ENCODE data around the gene TRAPPC3L.

TRAPPC3L gene

DNA sequence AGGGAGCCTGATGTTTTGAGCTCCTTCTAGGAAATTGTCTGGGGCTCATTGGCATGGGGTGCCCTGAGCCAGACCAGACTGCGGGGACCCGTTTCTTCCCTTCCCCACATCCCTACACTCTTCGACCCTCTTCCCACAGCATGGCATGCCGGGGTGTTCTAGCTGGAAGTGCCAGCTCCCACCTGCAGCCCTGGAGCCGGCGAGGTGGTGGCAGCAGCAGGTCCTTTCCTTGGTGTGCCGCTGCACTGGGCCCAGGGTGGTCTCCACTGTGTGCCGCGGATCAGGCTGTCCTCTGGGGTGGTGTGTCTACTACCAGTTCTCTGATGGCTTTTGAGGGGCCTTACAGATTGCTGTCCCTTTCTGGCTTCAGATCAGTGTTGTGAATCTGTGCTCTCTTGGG lies 18.3 kb upstream of the TRAPPC3L start:
- ATAC-seq = no peak
- no peak for TF ChIP-seq CSDC2 (CRISPR knock-in tag; IDR thresholded peaks at IDR 0.05)
- TF ChIP-seq ZNF70 (CRISPR knock-in tag; IDR thresholded peaks at IDR 0.05) = no peak
- TF ChIP-seq ZFP3 (CRISPR knock-in tag; IDR thresholded peaks at IDR 0.05) = no peak
- TF ChIP-seq ZNF565 (CRISPR knock-in tag; conservative IDR thresholded peaks at IDR 0.05; ENCODE audit: low read depth) = no peak
- TF ChIP-seq, protein P1, sequence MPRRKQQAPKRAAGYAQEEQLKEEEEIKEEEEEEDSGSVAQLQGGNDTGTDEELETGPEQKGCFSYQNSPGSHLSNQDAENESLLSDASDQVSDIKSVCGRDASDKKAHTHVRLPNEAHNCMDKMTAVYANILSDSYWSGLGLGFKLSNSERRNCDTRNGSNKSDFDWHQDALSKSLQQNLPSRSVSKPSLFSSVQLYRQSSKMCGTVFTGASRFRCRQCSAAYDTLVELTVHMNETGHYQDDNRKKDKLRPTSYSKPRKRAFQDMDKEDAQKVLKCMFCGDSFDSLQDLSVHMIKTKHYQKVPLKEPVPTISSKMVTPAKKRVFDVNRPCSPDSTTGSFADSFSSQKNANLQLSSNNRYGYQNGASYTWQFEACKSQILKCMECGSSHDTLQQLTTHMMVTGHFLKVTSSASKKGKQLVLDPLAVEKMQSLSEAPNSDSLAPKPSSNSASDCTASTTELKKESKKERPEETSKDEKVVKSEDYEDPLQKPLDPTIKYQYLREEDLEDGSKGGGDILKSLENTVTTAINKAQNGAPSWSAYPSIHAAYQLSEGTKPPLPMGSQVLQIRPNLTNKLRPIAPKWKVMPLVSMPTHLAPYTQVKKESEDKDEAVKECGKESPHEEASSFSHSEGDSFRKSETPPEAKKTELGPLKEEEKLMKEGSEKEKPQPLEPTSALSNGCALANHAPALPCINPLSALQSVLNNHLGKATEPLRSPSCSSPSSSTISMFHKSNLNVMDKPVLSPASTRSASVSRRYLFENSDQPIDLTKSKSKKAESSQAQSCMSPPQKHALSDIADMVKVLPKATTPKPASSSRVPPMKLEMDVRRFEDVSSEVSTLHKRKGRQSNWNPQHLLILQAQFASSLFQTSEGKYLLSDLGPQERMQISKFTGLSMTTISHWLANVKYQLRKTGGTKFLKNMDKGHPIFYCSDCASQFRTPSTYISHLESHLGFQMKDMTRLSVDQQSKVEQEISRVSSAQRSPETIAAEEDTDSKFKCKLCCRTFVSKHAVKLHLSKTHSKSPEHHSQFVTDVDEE (CRISPR knock-in tag; IDR thresholded peaks at IDR 0.05) = no peak
- no peak for TF ChIP-seq ZFP30 (CRISPR knock-in tag; IDR thresholded peaks at IDR 0.05)
- no peak for TF ChIP-seq ESRRG (CRISPR knock-in tag; IDR thresholded peaks at IDR 0.05)
- no peak for TF ChIP-seq TOX (CRISPR knock-in tag; IDR thresholded peaks at IDR 0.05; ENCODE audit: borderline replicate concordance)
- no peak for TF ChIP-seq ARNTL (CRISPR knock-in tag; IDR thresholded peaks at IDR 0.05; ENCODE audit: borderline replicate concordance, low read depth)
- TF ChIP-seq BACH2 (CRISPR knock-in tag; IDR thresholded peaks at IDR 0.05; ENCODE audit: borderline replicate concordance) = no peak
- no peak for TF ChIP-seq TCF4 (CRISPR knock-in tag; IDR thresholded peaks at IDR 0.05; ENCODE audit: borderline replicate concordance)
- TF ChIP-seq, protein P2, sequence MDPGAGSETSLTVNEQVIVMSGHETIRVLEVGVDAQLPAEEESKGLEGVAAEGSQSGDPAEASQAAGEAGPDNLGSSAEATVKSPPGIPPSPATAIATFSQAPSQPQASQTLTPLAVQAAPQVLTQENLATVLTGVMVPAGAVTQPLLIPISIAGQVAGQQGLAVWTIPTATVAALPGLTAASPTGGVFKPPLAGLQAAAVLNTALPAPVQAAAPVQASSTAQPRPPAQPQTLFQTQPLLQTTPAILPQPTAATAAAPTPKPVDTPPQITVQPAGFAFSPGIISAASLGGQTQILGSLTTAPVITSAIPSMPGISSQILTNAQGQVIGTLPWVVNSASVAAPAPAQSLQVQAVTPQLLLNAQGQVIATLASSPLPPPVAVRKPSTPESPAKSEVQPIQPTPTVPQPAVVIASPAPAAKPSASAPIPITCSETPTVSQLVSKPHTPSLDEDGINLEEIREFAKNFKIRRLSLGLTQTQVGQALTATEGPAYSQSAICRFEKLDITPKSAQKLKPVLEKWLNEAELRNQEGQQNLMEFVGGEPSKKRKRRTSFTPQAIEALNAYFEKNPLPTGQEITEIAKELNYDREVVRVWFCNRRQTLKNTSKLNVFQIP (CRISPR knock-in tag; IDR thresholded peaks at IDR 0.05; ENCODE audit: borderline replicate concordance, low read depth) = no peak
- TF ChIP-seq, protein P3, sequence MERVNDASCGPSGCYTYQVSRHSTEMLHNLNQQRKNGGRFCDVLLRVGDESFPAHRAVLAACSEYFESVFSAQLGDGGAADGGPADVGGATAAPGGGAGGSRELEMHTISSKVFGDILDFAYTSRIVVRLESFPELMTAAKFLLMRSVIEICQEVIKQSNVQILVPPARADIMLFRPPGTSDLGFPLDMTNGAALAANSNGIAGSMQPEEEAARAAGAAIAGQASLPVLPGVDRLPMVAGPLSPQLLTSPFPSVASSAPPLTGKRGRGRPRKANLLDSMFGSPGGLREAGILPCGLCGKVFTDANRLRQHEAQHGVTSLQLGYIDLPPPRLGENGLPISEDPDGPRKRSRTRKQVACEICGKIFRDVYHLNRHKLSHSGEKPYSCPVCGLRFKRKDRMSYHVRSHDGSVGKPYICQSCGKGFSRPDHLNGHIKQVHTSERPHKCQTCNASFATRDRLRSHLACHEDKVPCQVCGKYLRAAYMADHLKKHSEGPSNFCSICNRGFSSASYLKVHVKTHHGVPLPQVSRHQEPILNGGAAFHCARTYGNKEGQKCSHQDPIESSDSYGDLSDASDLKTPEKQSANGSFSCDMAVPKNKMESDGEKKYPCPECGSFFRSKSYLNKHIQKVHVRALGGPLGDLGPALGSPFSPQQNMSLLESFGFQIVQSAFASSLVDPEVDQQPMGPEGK (CRISPR knock-in tag; IDR thresholded peaks at IDR 0.05; ENCODE audit: borderline replicate concordance) = no peak
- TF ChIP-seq ZNF8 (CRISPR knock-in tag; IDR thresholded peaks at IDR 0.05) = no peak
- TF ChIP-seq, protein P4, sequence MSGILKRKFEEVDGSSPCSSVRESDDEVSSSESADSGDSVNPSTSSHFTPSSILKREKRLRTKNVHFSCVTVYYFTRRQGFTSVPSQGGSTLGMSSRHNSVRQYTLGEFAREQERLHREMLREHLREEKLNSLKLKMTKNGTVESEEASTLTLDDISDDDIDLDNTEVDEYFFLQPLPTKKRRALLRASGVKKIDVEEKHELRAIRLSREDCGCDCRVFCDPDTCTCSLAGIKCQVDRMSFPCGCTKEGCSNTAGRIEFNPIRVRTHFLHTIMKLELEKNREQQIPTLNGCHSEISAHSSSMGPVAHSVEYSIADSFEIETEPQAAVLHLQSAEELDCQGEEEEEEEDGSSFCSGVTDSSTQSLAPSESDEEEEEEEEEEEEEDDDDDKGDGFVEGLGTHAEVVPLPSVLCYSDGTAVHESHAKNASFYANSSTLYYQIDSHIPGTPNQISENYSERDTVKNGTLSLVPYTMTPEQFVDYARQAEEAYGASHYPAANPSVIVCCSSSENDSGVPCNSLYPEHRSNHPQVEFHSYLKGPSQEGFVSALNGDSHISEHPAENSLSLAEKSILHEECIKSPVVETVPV (CRISPR knock-in tag; IDR thresholded peaks at IDR 0.05) = no peak
- no peak for TF ChIP-seq RARB (CRISPR knock-in tag; IDR thresholded peaks at IDR 0.05)

DNA sequence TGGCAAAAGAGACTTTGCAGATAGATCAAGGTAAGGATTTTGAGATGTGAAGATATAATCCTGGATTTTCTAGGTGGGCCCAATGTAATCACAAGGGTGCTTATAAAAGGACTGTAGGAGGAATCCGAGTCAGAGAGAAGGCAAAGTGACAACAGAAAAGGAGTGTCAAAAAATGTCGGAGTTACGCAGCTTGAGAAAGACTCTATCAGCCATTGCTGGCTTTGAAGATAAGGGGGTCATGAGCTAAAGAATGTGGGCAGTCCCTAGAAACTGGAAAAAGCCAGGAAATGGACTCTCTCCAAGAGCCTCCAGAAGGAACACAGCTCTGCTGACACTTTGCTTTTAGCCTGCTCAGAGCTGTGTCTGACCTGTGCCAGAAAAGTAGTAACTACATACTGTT lies 17.1 kb upstream of the TRAPPC3L start:
- no peak for ATAC-seq
- TF ChIP-seq ARNTL (CRISPR knock-in tag; IDR thresholded peaks at IDR 0.05; ENCODE audit: borderline replicate concordance, low read depth) (no peak), RARB (CRISPR knock-in tag; IDR thresholded peaks at IDR 0.05) (no peak), ZNF70 (CRISPR knock-in tag; IDR thresholded peaks at IDR 0.05) (no peak), SNAI2 (CRISPR knock-in tag; IDR thresholded peaks at IDR 0.05) (no peak), ESRRG (CRISPR knock-in tag; IDR thresholded peaks at IDR 0.05) (no peak), PPARA (CRISPR knock-in tag; IDR thresholded peaks at IDR 0.05; ENCODE audit: borderline replicate concordance) (no peak), OSR1 (CRISPR knock-in tag; IDR thresholded peaks at IDR 0.05) (no peak), BACH2 (CRISPR knock-in tag; IDR thresholded peaks at IDR 0.05; ENCODE audit: borderline replicate concordance) (no peak), TOX (CRISPR knock-in tag; IDR thresholded peaks at IDR 0.05; ENCODE audit: borderline replicate concordance) (no peak), ZNF565 (CRISPR knock-in tag; conservative IDR thresholded peaks at IDR 0.05; ENCODE audit: low read depth) (no peak), ISL1 (CRISPR knock-in tag; IDR thresholded peaks at IDR 0.05) (no peak)
- TF ChIP-seq, protein P2 (CRISPR knock-in tag; IDR thresholded peaks at IDR 0.05; ENCODE audit: borderline replicate concordance, low read depth) = no peak
- TF ChIP-seq, protein P4 (CRISPR knock-in tag; IDR thresholded peaks at IDR 0.05) = no peak
- TF ChIP-seq, protein P3 (CRISPR knock-in tag; IDR thresholded peaks at IDR 0.05; ENCODE audit: borderline replicate concordance) = no peak
